K562 (cell line): ENCODE results near the gene FBXW7.

Experiments
- ARID4B ChIP-seq: sonication (generic); formaldehyde crosslinking; IDR thresholded peaks from 2 replicates; pipeline ENCODE4 v1.8.0; 2022; ENCODE audit warnings: mild to moderate bottlenecking, missing genetic modification reagents
- YY1 ChIP-seq, 3 experiments: IDR thresholded peaks; 2 replicates each; pipeline ENCODE4 v1.6.1; 2011; ENCODE audit warnings: low read length in 2 of 3, mild to moderate bottlenecking in 2 of 3, moderate library complexity in 2 of 3, borderline replicate concordance in 1 of 3, control low read depth in 1 of 3, low read depth in 1 of 3; ENCODE audit not compliant: insufficient read depth in 3 of 3, insufficient replicate concordance in 2 of 3, control insufficient read depth in 1 of 3, insufficient read length in 1 of 3; ENCODE audit errors: extremely low read depth in 1 of 3

GRCh38 chr4:152535360-152535902 lies 461 bp downstream of the FBXW7 start:
- TF ChIP-seq YY1 (IDR thresholded peaks at IDR 0.05; ENCODE audit: borderline replicate concordance in 1 of 3, control insufficient read depth in 1 of 3, extremely low read depth in 1 of 3, insufficient read depth in 3 of 3, insufficient read length in 1 of 3, insufficient replicate concordance in 2 of 3, low read depth in 1 of 3, low read length in 2 of 3) (no peak), ARID4B (no peak)
